Measurements from ENCODE around the gene UPF2. TPM values are rescaled to one million over a fixed set of nuclear protein-coding genes. Genes with fewer than 3 reads are reported as not detected.

UPF2 gene
- total and polyA plus RNA-seq, 5 donors: 8.8 to 21.0 (median 17.6) TPM

DNA sequence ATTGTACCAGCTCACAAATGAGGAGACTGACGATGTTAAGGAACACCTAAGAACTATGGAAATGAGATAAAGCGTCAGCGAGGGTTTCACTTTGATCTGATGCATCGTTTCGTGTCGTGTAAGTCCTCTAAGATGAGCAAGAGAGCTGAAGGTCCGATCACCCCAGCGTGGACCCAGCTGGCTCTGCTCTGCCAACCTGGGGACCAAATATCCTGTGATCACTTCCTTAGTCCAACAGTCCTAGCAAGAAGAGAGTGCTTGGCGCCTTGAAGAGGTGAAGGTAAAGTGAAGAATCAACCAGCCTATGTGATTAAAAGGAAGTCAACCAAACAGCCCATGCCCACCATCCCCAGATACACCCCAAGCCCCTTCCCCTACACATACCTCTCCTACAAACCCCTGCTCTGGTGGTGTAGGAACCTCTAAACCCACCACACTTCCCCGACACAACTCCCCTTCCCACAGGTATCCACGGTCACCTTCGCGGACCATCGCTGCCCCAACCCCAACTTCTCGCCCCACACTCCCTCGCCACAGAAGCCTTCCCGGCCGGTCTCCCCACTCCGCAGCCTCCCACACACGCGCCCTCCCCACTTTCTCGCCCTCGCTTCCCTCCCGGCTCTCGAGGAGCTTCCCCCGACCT lies 722 bp downstream of the UPF2 start:
- intact Hi-C loops (cut with DNase I): loop anchor here in 1 of 4 donors (2.0 kb wide), 1 partner anchor 27 kb away; the partner anchor contains the start of gene DHTKD1
- no peaks in the 10 kb centered on the region for H3K27me3 ChIP-seq (ENCODE audit: control insufficient read depth, insufficient read depth)
- H3K4me3 ChIP-seq (ENCODE audit: low read length): peak overlapping the region; percentile 90
- H3K4me1 ChIP-seq (ENCODE audit: control insufficient read depth, insufficient read depth, low read length): no peaks in the 10 kb centered on the region
- DNase-seq (no peak), ATAC-seq (peak in 1 of 2 donors; percentile 0)
- H3K9me3 ChIP-seq (ENCODE audit: control insufficient read depth, low read length): no peaks in the 10 kb centered on the region
- WGBS: under 1% methylated on average over 26 of the region's 26 CpGs
- H3K27ac ChIP-seq (ENCODE audit: low read length): peak overlapping the region; percentile 81

DNA sequence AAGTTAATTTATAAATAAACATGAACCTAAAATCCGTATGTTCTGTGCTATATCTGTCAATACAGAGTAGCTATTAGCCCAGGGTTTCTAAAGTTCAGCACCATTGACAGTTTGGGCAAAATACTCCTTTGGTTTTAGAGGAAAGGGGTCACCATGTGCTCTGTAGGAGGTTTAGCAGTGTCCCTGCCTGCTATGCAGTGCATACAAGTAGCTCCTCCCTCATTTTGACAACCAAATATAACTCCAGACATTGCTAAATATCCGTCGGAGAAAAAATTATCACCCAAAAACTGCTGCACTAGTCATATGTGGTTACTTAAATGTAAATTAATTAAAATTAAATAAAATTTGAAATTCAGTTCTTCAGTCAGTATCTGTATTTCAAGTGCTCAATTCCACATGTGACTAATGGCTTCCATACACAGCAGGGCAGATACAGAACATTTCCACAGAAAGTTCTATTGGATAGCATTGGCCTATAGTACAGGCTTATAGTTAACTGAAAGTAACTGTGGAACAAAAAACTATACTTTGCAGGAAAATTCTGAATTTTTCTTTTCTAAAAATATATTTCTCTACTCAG lies 6.4 kb downstream of the UPF2 start:
- 74% methylated on average over 3 of the region's 3 CpGs for WGBS
- Histone ChIP-seq H3K27me3 (ENCODE audit: control insufficient read depth, insufficient read depth) (no peaks in the 10 kb centered on the region), H3K27ac (ENCODE audit: low read length) (no peak overlapping the region), H3K4me1 (ENCODE audit: control insufficient read depth, insufficient read depth, low read length) (no peaks in the 10 kb centered on the region), H3K4me3 (ENCODE audit: low read length) (no peak overlapping the region), H3K9me3 (ENCODE audit: control insufficient read depth, low read length) (no peaks in the 10 kb centered on the region)
- intact Hi-C loops (cut with DNase I): no loop called here
- DNase-seq: no peak
- ATAC-seq: no peak

DNA sequence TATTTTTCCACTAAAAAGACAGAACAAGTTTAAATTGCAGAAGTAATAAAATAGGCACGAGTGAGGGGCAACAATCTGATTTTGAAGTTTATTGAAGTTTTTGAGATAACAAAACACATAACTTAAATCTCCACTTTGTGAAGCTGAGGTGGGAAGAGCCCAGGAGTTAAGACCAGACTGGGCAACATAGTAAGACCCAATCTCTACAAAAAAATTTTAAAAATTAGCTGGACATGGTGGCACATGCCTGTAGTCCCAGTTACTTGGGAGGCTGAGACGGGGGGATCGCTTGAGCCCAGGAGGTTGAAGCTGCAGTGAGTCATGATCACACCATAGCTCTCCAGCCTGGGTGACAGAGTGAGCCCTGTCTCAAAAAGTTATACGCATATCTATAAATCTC lies 11.2 kb downstream of the UPF2 start:
- ATAC-seq: no peak

DNA sequence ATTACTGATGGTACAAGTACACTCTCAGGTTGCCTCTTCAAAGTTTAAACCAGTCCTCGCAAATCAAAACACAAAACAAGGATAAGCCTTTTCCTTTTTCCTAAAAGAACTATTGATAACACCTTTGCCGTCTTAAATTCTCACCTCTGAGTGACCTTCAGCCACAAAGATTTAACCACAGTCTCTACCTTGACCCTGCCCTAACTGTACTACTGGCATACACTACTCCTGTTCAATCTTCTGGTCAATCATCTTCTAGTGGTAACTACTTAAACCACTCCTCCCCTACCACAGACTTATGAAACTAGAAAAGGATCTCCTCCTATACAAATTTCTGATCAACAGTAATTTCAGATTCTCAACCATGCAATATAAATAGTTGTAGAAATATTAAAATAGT lies 15.1 kb downstream of the UPF2 start:
- no peak overlapping the region for H3K27ac ChIP-seq (ENCODE audit: low read length)
- WGBS: 91% methylated on average over 2 of the region's 2 CpGs
- no peaks in the 10 kb centered on the region for H3K9me3 ChIP-seq (ENCODE audit: control insufficient read depth, low read length)

More for the DNA sequence above, 11.2 kb downstream of the UPF2 start:
- no peak overlapping the region for H3K4me3 ChIP-seq (ENCODE audit: low read length)
- WGBS: 94% methylated on average over 4 of the region's 4 CpGs
- intact Hi-C loops (cut with DNase I): no loop called here
- H3K27ac ChIP-seq (ENCODE audit: low read length): no peak overlapping the region
- H3K4me1 ChIP-seq (ENCODE audit: control insufficient read depth, insufficient read depth, low read length): no peaks in the 10 kb centered on the region
- H3K9me3 ChIP-seq (ENCODE audit: control insufficient read depth, low read length): no peaks in the 10 kb centered on the region
- no peak for DNase-seq
- no peaks in the 10 kb centered on the region for H3K27me3 ChIP-seq (ENCODE audit: control insufficient read depth, insufficient read depth)

DNA sequence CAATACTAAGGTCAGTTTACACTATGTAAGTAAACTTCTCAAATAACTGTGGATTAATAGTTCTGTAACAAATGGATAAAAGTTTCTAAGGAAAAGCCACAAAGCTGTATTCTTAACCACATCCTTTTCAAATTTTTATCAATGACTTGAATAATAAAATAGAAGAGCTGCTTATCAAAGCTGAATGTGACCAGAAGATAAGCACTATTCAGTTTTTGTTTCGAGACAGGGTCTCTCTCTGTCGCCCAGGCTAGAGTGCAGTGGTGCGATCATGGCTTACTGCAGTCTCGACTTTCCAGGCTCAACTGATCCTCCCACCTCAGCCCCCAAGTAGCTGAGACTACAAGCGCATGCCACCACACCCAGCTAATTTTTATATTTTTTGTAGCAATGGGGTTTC lies 17.0 kb downstream of the UPF2 start:
- Histone ChIP-seq H3K4me1 (ENCODE audit: control insufficient read depth, insufficient read depth, low read length) (no peaks in the 10 kb centered on the region), H3K9me3 (ENCODE audit: control insufficient read depth, low read length) (no peaks in the 10 kb centered on the region), H3K4me3 (ENCODE audit: low read length) (no peak overlapping the region), H3K27ac (ENCODE audit: low read length) (no peak overlapping the region), H3K27me3 (ENCODE audit: control insufficient read depth, insufficient read depth) (no peaks in the 10 kb centered on the region)
- WGBS: 96% methylated on average over 5 of the region's 5 CpGs
- DNase-seq (no peak), ATAC-seq (no peak)
- intact Hi-C loops (cut with DNase I): no loop called here

More for the DNA sequence above, 15.1 kb downstream of the UPF2 start:
- intact Hi-C loops (cut with DNase I): no loop called here
- ATAC-seq (no peak), DNase-seq (no peak)
- no peaks in the 10 kb centered on the region for H3K4me1 ChIP-seq (ENCODE audit: control insufficient read depth, insufficient read depth, low read length)
- no peaks in the 10 kb centered on the region for H3K27me3 ChIP-seq (ENCODE audit: control insufficient read depth, insufficient read depth)
- no peak overlapping the region for H3K4me3 ChIP-seq (ENCODE audit: low read length)

GRCh38 chr10:12022580-12023257 lies 19.9 kb downstream of the UPF2 start:
- no peak overlapping the region for H3K4me3 ChIP-seq (ENCODE audit: low read length)
- H3K4me1 ChIP-seq (ENCODE audit: control insufficient read depth, insufficient read depth, low read length): no peaks in the 10 kb centered on the region
- no peak for ATAC-seq
- H3K27me3 ChIP-seq (ENCODE audit: control insufficient read depth, insufficient read depth): no peaks in the 10 kb centered on the region
- H3K9me3 ChIP-seq (ENCODE audit: control insufficient read depth, low read length): no peaks in the 10 kb centered on the region
- H3K27ac ChIP-seq (ENCODE audit: low read length): no peak overlapping the region
- DNase-seq: no peak
- WGBS: 56% methylated on average over 1 of the region's 1 CpG
- intact Hi-C loops (cut with DNase I): no loop called here

- no peak for DNase-seq
- H3K4me1 ChIP-seq (ENCODE audit: control insufficient read depth, insufficient read depth, low read length): no peaks in the 10 kb centered on the region
- H3K27ac ChIP-seq (ENCODE audit: low read length): no peak overlapping the region
- 90% methylated on average over 2 of the region's 2 CpGs for WGBS
- ATAC-seq: no peak
- intact Hi-C loops (cut with DNase I): no loop called here
- no peaks in the 10 kb centered on the region for H3K27me3 ChIP-seq (ENCODE audit: control insufficient read depth, insufficient read depth)
- H3K9me3 ChIP-seq (ENCODE audit: control insufficient read depth, low read length): no peaks in the 10 kb centered on the region
- no peak overlapping the region for H3K4me3 ChIP-seq (ENCODE audit: low read length)
These were observed 22.0 kb downstream of the UPF2 start for GRCh38 chr10:12020574-12020973.

DNA sequence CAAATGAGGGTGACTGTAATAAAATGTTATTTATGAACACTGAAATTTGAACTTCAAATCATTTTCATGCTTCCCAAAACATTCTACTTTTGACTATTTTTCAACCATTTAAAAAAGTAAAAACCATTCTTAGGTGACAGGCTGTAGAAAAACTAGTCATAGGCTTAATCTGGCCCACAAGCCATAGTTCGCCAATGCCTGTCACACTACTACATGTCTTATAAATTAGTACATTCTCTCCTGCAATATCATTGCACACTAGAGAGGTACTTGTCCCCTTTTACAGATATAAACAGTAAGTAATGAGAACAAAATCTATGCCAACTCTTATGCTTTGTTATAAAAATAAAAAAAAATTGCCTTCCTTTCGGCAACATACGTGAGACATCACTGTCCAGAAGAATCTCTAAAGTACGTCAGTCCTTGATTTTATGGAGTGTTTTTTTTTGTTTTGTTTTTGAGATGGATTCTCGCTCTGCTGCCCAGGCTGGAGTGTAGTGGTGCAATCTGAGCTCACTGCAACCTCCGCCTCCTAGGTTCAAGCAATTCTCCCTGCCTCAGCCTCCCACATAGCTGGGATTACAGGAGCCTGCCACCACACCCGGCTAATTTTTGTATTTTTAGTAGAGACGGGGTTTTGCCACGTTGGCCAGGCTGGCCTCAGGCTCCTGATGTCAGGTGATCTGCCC lies 23.2 kb downstream of the UPF2 start:
- Histone ChIP-seq H3K4me3 (ENCODE audit: low read length) (no peak overlapping the region), H3K9me3 (ENCODE audit: control insufficient read depth, low read length) (no peaks in the 10 kb centered on the region), H3K27ac (ENCODE audit: low read length) (no peak overlapping the region), H3K27me3 (ENCODE audit: control insufficient read depth, insufficient read depth) (no peaks in the 10 kb centered on the region), H3K4me1 (ENCODE audit: control insufficient read depth, insufficient read depth, low read length) (no peaks in the 10 kb centered on the region)
- ATAC-seq (no peak), DNase-seq (no peak)
- 91% methylated on average over 9 of the region's 9 CpGs for WGBS
- intact Hi-C loops (cut with DNase I): no loop called here

DNA sequence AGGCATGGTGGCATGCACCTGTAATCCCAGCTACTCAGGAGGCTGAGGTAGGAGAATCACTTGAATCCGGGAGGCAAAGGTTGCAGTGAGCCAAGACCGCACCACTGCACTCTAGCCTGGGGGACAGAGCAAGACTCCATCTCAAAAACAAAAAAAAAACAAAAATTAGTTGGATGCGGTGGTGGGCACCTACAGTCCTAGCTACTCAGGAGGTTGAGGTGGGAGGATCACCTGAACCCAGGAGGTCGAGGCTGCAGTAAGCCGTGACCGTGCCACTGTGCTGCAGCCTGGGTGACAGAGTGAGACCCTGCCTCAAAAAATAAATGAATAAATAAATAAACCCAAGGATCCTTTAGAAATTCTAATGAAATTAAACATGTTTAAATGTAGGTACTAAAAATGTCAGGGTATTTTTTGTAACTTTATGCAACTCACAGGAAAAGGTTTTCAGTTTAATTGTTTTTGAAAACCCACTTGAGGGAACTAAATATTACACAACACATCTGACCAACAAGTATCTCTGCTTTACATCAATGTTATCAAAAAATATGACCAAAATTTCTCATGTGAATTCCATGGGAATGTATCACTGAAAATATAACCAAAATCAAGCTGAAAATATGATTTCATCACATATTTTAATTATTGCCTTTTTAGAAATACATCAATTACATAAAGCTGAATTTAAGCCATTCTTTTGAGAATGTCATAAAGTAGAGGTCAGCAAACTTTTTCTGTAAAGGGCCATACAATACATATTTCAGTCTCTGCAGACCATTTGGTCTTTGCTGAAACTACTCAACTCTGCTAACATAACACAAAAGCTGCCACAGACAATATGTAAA lies 23.9 kb downstream of the UPF2 start:
- WGBS: 94% methylated on average over 6 of the region's 6 CpGs
- no peak overlapping the region for H3K4me3 ChIP-seq (ENCODE audit: low read length)
- no peak for DNase-seq
- H3K27ac ChIP-seq (ENCODE audit: low read length): no peak overlapping the region
- H3K9me3 ChIP-seq (ENCODE audit: control insufficient read depth, low read length): no peaks in the 10 kb centered on the region
- intact Hi-C loops (cut with DNase I): no loop called here
- H3K4me1 ChIP-seq (ENCODE audit: control insufficient read depth, insufficient read depth, low read length): no peaks in the 10 kb centered on the region
- ATAC-seq: no peak
- H3K27me3 ChIP-seq (ENCODE audit: control insufficient read depth, insufficient read depth): no peaks in the 10 kb centered on the region

- H3K4me3 ChIP-seq (ENCODE audit: low read length): no peak overlapping the region
- no peaks in the 10 kb centered on the region for H3K4me1 ChIP-seq (ENCODE audit: control insufficient read depth, insufficient read depth, low read length)
- no peaks in the 10 kb centered on the region for H3K27me3 ChIP-seq (ENCODE audit: control insufficient read depth, insufficient read depth)
- DNase-seq (no peak), ATAC-seq (no peak)
- H3K27ac ChIP-seq (ENCODE audit: low read length): no peak overlapping the region
- intact Hi-C loops (cut with DNase I): no loop called here
- H3K9me3 ChIP-seq (ENCODE audit: control insufficient read depth, low read length): no peaks in the 10 kb centered on the region
- 97% methylated on average over 1 of the region's 1 CpG for WGBS
These were observed 28.7 kb downstream of the UPF2 start for GRCh38 chr10:12013926-12014325.

Data from right cardiac atrium (tissue), 5 donors.